Fibroblast of skin of left quadriceps (primary cell): ENCODE results near the gene LAP3.
A peak's percentile ranks its signal among the peaks of the same experiment; 100 is the strongest.
"Not testable (repeated sequence)": the region's sequence is repeated elsewhere in the genome, so short reads cannot be mapped to it uniquely, and the experiment has no call there.

Experiments used
- DNase-seq, 2 experiments: peaks; one replicate each; pipeline ENCODE4 v3.0.0-alpha.2; 2013; ENCODE audit warnings: low read depth in 2 of 2

The LAP3 gene

DNA sequence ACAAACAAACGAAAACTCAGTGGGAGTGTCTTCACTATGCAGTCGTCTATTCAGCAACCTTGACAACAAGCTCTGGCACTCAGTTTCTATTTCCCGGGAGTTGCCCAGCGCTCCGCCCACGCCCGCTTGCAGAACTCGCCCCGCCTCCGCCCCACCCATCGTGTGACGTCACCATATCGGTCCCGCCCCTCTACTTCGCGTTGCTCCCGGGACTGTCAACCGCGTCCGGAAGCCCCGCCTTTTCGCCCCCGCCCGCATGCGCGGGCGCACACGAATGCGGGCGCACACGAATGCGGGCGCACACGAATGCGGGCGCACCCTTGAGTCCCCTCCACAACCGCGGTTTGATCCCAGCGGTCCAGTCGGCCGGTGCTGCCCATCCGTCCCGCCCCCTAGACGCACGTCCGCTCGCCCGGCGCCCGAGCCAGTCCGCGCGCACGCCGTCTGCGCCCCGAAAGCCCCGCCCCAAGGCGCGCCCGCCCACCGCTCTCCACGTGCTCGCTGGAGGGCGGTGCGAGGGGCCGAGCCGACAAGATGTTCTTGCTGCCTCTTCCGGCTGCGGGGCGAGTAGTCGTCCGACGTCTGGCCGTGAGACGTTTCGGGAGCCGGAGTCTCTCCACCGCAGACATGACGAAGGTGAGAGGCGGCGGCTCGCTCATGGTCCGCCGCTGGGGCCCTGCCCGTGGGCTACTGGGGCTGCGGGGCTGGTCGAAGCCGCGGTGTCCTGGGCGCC is at the start of gene LAP3:
LAP3 (plus strand) TSS at position 267 of the 733 bp plus-strand sequence; CDS start at position 535, 268 bp downstream.
- peak; percentile 91 to 92 for DNase-seq

DNA sequence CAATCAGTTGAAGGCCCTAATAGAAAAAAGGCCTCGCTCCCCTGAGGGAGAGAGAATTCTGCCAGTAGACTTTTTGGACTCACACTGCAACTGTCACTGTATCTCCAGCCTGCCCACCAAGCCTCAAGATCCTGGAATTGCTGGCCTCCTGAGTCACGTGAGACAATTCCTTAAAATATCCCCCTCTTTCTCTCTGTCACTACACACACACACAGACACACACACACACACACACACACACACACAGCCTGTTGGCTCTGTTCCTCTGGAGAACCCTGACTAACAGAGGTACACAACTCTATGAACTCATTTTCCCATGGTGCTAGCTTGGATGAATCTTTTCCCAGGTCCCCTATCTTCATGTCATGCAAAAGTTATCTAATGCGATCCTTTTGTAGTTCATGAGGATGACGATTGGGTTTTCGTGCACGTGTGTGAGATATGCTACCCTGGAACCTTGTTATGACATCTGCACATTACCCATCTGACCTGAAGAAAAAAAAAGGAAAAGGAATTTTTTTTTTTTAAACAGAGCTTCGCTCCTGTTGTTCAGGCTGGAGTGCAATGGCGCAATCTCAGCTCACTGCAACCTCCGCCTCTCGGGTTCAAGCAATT is 48.3 kb upstream of the LAP3 start:
- DNase-seq: no peak

DNA sequence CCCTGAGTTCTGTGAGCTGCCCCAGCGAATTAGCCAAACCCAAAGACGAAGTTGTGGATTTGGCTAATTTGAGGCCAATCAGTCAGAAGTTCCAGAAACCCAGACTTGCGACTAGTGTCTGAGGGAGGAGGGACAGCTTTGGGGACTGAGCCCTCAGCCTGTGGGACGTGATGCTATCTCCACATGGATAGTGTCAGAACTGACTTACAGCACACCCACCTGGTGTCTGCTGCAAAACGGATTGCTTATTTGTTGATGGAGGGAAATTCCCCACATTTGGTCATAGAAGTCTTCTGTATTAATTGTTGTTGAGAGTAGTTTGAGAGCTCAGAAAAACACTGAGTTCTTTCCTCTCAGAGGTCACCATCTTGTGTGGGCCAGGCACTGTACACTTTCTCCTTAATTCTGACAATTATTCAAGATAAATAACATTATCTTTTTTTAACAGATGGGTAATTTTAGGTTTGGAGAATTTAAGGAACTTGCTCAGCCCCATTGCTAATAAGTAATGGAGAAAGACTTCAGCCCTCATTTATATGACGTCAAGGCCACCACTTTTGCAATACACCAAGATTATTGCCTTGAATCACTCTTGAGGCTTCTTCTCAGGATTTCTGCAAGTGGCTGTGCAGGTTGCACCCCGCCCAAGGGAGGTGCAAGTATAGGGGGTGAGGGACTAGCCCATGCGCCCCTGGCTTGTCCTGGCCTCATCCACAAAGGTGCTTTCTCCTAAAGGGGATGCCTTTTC is 45.3 kb upstream of the LAP3 start:
- no peak for DNase-seq

DNA sequence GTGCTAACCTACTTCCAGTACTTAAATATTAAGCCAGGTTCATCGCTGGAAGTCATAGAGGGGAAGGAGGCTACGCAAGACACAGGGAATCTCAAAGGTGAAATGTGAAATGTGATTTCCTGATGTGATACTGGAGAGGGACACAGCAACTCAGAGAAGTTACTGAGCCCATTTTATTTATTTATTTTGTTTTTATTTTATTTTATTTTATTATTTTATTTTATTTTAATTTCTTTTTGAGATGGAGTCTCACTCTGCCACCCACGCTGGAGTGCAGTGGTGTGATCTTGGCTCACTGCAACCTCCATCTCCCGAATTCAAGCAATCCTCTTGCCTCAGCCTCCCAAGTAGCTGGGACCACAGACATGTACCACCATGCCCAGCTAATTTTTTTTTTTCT is 42.3 kb upstream of the LAP3 start:
- no peak for DNase-seq

- no peak for DNase-seq
These were observed 41.8 kb upstream of the LAP3 start for GRCh38 chr4:17535242-17535641.

DNA sequence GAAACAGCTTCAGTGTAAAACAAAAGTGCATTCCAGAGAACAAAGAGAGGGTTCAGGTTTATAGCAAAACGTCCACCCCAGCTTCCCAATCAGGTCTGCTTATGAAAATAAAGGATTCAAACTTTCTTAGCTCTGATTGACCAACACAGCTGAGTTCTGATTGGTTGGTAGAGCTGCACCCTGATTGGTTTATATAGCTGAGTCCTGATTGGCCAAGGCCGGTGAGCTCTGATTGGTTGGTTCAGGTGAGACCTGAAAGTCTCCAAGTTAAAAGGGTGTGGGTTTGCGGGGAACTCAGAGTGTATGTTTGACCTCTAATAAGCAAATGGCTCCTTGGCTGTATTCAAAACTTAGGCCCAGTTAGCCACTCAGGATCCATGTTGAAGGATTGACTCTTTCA is 41.1 kb upstream of the LAP3 start:
- no peak for DNase-seq

DNA sequence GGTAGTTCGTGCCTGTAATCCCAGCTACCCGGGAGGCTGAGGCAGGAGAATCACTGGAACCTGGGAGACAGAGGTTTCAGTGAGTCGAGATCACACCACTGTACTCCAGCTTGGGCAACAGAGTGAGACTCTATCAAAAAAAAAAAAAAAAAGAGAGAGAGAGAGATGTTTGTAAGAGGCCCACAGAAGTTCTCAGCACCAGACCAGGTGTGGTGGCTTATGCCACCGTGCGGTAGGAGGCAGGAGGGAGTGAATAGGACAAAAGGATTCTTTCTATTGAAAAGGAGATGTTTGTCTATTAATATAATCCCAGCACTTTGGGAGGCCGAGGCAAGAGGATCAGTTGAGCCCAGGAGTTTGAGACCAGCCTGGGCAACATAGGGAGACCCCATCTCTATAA is 39.9 kb upstream of the LAP3 start:
- not testable (repeated sequence) for DNase-seq

DNA sequence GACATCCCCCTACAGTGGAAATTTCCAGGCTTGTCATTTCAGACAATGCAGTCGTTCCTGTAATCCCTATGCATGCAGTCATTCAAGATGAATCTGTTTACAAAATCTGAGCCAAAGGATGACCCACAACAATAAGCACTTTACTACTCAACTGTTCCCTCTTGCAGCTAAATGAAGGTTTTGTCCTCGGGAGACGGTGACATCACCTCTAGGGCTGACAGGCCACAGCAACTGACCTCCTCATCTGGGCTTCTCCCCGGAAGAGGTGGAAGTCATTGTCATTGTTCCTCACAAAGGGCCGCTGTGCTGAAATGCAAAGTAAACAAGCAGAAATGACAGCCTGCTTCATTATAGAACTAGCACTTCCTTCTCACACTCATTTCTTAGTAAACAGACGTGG is 32.8 kb upstream of the LAP3 start:
- no peak for DNase-seq

DNA sequence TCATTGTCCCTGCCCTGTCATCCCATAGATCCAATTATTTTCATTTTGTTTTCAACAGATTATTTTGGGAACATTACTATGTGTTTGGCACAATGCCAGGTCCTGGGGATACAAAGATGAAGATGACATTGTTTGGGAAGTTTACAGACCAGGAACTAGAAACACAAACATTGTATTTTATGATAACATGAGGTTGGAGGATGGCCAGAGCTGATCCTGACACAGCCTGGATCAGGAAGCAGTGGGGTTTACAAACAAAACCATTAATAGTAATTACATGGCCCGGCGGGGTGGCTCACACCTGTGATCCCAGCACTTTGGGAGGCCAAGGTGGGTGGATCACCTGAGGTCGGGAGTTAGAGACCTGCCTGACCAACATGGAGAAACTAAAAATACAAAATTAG is 32.2 kb upstream of the LAP3 start:
- no peak for DNase-seq

DNA sequence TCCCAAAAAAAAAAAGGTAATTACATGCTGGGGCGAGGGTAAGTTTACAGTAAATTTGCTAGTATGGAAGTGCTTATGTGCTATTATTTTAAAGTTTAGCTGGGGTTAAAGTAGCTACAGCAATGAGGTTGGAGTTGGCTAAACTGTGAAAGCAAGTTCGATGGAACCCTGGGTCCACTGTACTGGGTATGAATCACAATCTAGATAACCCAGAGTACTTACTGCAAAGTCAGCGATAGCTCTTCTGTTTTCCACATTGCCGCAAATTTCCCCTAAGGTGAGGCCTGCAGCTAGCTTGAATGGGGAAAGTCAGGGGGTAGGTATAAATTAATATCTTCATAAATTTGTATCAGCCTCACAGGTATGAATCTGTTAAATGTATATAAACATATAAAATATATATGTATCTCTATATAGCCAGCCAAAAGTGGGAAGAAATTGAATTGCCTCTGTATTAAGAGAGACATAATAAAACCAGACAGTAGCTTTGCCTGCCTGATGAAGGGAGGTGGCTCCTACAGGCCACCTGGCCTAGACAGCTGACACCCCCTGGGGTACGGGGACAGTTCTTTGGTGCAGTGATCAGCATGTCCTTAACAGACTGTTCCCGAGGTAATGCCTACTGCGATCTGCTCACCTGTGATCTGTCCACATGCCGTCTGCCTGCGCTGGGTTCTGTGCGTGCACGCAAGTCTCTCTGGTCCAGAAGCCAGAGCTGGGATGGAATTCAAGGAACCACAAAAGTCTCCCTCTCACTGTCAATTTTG is 31.4 kb upstream of the LAP3 start:
- DNase-seq: no peak

- no peak for DNase-seq
These were observed 30.8 kb upstream of the LAP3 start for GRCh38 chr4:17546222-17546621.

DNA sequence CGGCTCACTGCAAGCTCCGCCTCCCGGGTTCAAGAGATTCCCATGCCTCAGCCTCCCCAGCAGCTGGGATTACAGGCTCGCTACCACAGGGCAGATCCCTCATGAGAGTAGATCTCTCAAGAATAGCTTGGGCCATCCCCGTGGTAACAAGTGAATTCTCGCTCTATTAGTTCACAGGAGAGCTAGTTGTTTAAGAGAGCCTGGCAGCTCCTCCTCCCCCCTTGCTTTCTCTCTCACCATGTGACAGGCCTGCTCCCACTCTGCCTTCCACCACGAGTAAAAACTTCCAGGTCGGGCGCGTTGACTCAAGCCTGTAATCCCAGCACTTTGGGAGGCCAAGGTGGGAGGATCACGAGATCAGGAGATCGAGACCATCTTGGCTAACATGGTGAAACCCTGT is 30.3 kb upstream of the LAP3 start:
- DNase-seq: no peak

GRCh38 chr4:17550549-17550948 is 26.4 kb upstream of the LAP3 start:
- no peak for DNase-seq

- no peak for DNase-seq
These were observed 24.6 kb upstream of the LAP3 start for GRCh38 chr4:17552427-17552826.

GRCh38 chr4:17554568-17554967 is 22.4 kb upstream of the LAP3 start:
- DNase-seq: no peak

DNA sequence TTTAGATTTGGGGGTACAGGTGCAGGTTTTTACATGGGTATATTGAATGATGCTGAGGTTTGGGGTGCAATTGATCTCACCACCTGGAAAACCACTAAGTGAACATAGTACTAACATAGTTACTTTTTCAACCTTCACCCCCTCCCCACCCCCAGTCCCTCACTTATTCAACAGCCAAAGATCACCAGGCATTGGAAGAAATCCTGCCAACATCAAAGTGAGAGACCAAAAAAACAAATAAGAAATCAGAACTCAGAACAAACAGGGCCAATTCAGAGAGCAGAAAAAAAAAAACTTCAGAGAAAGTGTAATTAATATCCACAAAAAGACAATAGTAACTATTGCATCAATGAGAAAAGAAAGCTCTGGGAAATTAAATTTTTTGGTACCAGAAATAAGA is 20.5 kb upstream of the LAP3 start:
- DNase-seq: no peak

- no peak for DNase-seq
These were observed 19.1 kb upstream of the LAP3 start for GRCh38 chr4:17557880-17558279.

- DNase-seq: no peak
These were observed 17.9 kb upstream of the LAP3 start for GRCh38 chr4:17558941-17559708.

DNA sequence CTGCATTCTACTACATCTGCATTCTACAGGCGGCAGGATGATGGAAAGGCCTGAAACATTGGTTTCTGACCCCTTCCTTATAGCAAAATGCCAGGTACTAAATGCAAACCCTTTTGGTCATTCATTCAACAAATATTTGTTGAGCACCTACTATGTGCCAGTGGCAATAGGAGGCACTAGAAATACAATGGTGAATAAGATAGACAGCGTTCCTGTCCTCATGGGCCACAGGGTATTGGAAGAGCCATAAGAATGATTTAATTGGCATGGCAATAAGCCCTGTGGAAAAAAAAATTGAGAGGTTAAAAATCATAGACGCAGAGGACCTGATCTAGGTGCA is 17.3 kb upstream of the LAP3 start:
- no peak for DNase-seq

- no peak for DNase-seq
These were observed 16.8 kb upstream of the LAP3 start for GRCh38 chr4:17560065-17560673.
